Measurements from ENCODE around the gene MGST2.

MGST2 gene

DNA sequence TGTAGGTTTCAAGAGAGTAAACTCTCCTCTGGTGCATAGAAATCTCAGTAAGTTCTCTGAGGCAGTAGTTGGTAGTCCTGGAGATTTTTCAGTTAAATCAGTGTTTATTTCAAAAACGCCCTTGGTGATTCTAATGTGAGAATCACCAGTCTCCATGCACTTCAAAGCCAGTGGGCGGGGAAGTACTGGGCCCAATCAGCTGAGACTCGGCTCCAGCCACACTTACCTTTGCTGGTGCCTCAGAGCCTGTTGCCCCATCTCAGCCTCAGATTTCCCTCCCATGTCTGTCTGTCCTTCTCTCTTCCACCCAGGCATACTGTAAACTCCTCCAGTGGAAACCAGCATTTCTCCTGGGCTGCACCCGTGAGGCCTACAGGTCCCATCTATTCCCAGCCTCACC is 7.4 kb upstream of the MGST2 start:
- Histone ChIP-seq H3K4me1 (ENCODE audit: control insufficient read depth in 1 of 2, insufficient read depth in 2 of 2, low read length in 2 of 2) (peaks cover 10 to 11% of the 10 kb centered on the region in 2 experiments), H2AFZ (ENCODE audit: insufficient read depth, low read length, poor library complexity) (no peak overlapping the region), H4K91ac (ENCODE audit: low read depth, low read length) (peak overlapping the region; percentile 29), H3K27me3 (ENCODE audit: insufficient read depth, low read length) (no peaks in the 10 kb centered on the region), H3K14ac (ENCODE audit: low read length) (no peak overlapping the region), H3K79me2 (ENCODE audit: control insufficient read depth, insufficient read depth, low read length, poor library complexity) (no peaks in the 10 kb centered on the region), H2BK5ac (ENCODE audit: low read depth, low read length, poor library complexity) (peak overlapping the region; percentile 18), H3K27ac (ENCODE audit: low read depth, low read length) (peak overlapping the region; percentile 59), H3K4me2 (ENCODE audit: low read length) (no peak overlapping the region), H3K9ac (ENCODE audit: low read length) (no peak overlapping the region), H3K4me3 (ENCODE audit: low read depth, low read length) (no peak overlapping the region), H3K9me3 (ENCODE audit: insufficient read depth, low read depth, low read length) (no peaks in the 10 kb centered on the region), H3K4ac (ENCODE audit: low read depth, low read length) (no peak overlapping the region), H2BK12ac (ENCODE audit: low read length) (peak overlapping the region; percentile 55), H3K79me1 (ENCODE audit: low read length) (peaks cover 4% of the 10 kb centered on the region), H2BK120ac (ENCODE audit: insufficient read depth, low read length, poor library complexity) (peak overlapping the region; percentile 19), H3K18ac (ENCODE audit: low read length) (no peak overlapping the region), H4K12ac (ENCODE audit: low read depth, low read length) (no peak overlapping the region), H2AK5ac (ENCODE audit: low read length) (no peak overlapping the region), H4K8ac (ENCODE audit: low read depth, low read length) (peak overlapping the region; percentile 3), H3K23ac (ENCODE audit: low read length) (no peak overlapping the region), H3K36me3 (ENCODE audit: control insufficient read depth in 1 of 2, insufficient read depth in 2 of 2, low read length in 2 of 2) (no peaks in the 10 kb centered on the region)
- WGBS (ENCODE audit: extremely low coverage, insufficient coverage, insufficient read length): no CpG with 5 or more reads among the region's 4 CpGs
- peak in 1 of 2 donors; percentile 17 for DNase-seq

- peak overlapping the region; percentile 61 for H2BK12ac ChIP-seq (ENCODE audit: low read length)
- no peak overlapping the region for H3K9ac ChIP-seq (ENCODE audit: low read length)
- no peaks in the 10 kb centered on the region for H3K9me3 ChIP-seq (ENCODE audit: insufficient read depth, low read depth, low read length)
- H3K14ac ChIP-seq (ENCODE audit: low read length): no peak overlapping the region
- H4K91ac ChIP-seq (ENCODE audit: low read depth, low read length): peak overlapping the region; percentile 66
- peak overlapping the region; percentile 59 for H3K27ac ChIP-seq (ENCODE audit: low read depth, low read length)
- peak overlapping the region; percentile 93 for H2AK5ac ChIP-seq (ENCODE audit: low read length)
- H2AFZ ChIP-seq (ENCODE audit: insufficient read depth, low read length, poor library complexity): no peak overlapping the region
- no peak overlapping the region for H2BK5ac ChIP-seq (ENCODE audit: low read depth, low read length, poor library complexity)
- H3K36me3 ChIP-seq (ENCODE audit: control insufficient read depth in 1 of 2, insufficient read depth in 2 of 2, low read length in 2 of 2): no peaks in the 10 kb centered on the region
- H3K18ac ChIP-seq (ENCODE audit: low read length): no peak overlapping the region
- H3K4me1 ChIP-seq (ENCODE audit: control insufficient read depth in 1 of 2, insufficient read depth in 2 of 2, low read length in 2 of 2): peaks cover 10 to 11% of the 10 kb centered on the region in 2 experiments
- no peak for DNase-seq
- H4K12ac ChIP-seq (ENCODE audit: low read depth, low read length): peak overlapping the region; percentile 44
- H3K23ac ChIP-seq (ENCODE audit: low read length): no peak overlapping the region
- no peaks in the 10 kb centered on the region for H3K79me2 ChIP-seq (ENCODE audit: control insufficient read depth, insufficient read depth, low read length, poor library complexity)
- H3K4me2 ChIP-seq (ENCODE audit: low read length): no peak overlapping the region
- peak overlapping the region; percentile 47 for H3K4ac ChIP-seq (ENCODE audit: low read depth, low read length)
- peaks cover 4% of the 10 kb centered on the region for H3K79me1 ChIP-seq (ENCODE audit: low read length)
- H3K27me3 ChIP-seq (ENCODE audit: insufficient read depth, low read length): no peaks in the 10 kb centered on the region
- peak overlapping the region; percentile 29 for H4K8ac ChIP-seq (ENCODE audit: low read depth, low read length)
- no peak overlapping the region for H3K4me3 ChIP-seq (ENCODE audit: low read depth, low read length)
- peak overlapping the region; percentile 19 for H2BK120ac ChIP-seq (ENCODE audit: insufficient read depth, low read length, poor library complexity)
- no CpG with 5 or more reads among the region's 2 CpGs for WGBS (ENCODE audit: extremely low coverage, insufficient coverage, insufficient read length)
These were observed 6.8 kb upstream of the MGST2 start for GRCh38 chr4:139658586-139659382.

DNA sequence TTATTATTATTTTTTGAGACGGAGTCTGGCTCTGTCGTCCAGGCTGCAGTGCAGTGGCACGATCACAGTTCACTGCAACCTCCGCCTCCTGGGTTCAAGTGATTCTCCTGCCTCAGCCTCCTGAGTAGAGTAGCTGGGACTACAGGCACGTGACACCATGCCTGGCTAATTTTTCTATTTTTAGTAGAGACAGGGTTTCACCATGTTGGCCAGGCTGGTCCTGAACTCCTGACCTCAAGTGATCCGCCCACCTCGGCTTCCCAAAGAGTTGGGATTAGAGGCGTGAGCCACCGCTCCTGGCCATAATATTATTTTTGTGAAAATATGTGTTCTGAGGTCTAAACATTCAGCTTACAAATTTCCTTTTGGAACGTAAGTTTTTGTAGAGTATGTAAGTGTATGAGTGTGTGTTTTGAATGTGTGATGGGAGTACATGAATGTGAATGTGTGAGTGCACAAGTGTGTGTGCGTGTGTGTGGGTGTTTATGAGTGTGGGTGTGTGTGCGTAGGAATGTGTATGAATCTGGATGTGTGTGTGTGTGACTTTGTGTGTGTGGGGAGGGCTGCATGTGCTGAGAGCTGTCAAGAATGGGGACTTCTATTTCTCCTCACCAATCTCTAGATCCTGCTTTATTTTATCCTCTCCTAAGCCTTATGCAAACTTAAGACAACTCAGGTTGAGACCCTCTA is 5.7 kb upstream of the MGST2 start:
- Histone ChIP-seq H2AFZ (ENCODE audit: insufficient read depth, low read length, poor library complexity) (no peak overlapping the region), H3K14ac (ENCODE audit: low read length) (no peak overlapping the region), H3K4me3 (ENCODE audit: low read depth, low read length) (no peak overlapping the region), H2AK5ac (ENCODE audit: low read length) (no peak overlapping the region), H3K9me3 (ENCODE audit: insufficient read depth, low read depth, low read length) (no peaks in the 10 kb centered on the region), H3K4me1 (ENCODE audit: control insufficient read depth in 1 of 2, insufficient read depth in 2 of 2, low read length in 2 of 2) (peaks cover 10 to 11% of the 10 kb centered on the region in 2 experiments), H4K8ac (ENCODE audit: low read depth, low read length) (no peak overlapping the region), H3K23ac (ENCODE audit: low read length) (peak overlapping the region; percentile 83), H2BK12ac (ENCODE audit: low read length) (no peak overlapping the region), H3K9ac (ENCODE audit: low read length) (no peak overlapping the region), H3K79me2 (ENCODE audit: control insufficient read depth, insufficient read depth, low read length, poor library complexity) (no peaks in the 10 kb centered on the region), H3K18ac (ENCODE audit: low read length) (no peak overlapping the region), H3K79me1 (ENCODE audit: low read length) (peaks cover 4% of the 10 kb centered on the region), H2BK120ac (ENCODE audit: insufficient read depth, low read length, poor library complexity) (no peak overlapping the region), H2BK5ac (ENCODE audit: low read depth, low read length, poor library complexity) (no peak overlapping the region), H3K27me3 (ENCODE audit: insufficient read depth, low read length) (no peaks in the 10 kb centered on the region), H3K27ac (ENCODE audit: low read depth, low read length) (no peak overlapping the region), H4K12ac (ENCODE audit: low read depth, low read length) (no peak overlapping the region), H4K91ac (ENCODE audit: low read depth, low read length) (no peak overlapping the region), H3K4me2 (ENCODE audit: low read length) (no peak overlapping the region), H3K4ac (ENCODE audit: low read depth, low read length) (no peak overlapping the region), H3K36me3 (ENCODE audit: control insufficient read depth in 1 of 2, insufficient read depth in 2 of 2, low read length in 2 of 2) (no peaks in the 10 kb centered on the region)
- no peak for DNase-seq
- 100% methylated on average over 1 of the region's 12 CpGs for WGBS (ENCODE audit: extremely low coverage, insufficient coverage, insufficient read length)

DNA sequence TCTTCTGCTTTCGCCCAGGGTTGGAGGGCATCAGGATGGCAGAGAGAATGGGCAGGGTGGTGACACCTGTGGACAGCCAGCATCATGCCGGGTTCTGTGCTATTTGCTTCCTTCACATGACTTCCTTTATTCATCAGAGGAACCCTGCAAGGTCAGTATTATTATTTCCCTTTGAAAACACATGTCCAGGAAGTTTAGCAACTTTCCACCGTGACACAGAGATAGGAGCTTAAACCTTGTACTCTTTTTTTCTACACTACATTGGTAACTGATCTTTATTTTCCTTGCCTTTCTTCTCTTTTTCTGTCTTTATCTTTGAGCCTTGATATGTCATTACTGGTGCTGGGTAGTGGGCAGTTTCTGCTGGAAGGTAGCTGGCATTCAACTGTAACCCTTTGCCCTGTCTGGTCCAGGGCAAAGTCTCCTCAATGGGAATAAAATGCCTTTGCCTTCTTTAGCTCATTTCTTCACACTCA is 5.0 kb upstream of the MGST2 start:
- DNase-seq: no peak
- no peaks in the 10 kb centered on the region for H3K9me3 ChIP-seq (ENCODE audit: insufficient read depth, low read depth, low read length)
- H3K79me1 ChIP-seq (ENCODE audit: low read length): peaks cover 6% of the 10 kb centered on the region
- no peak overlapping the region for H3K23ac ChIP-seq (ENCODE audit: low read length)
- no peak overlapping the region for H3K27ac ChIP-seq (ENCODE audit: low read depth, low read length)
- peak overlapping the region; percentile 43 for H2BK12ac ChIP-seq (ENCODE audit: low read length)
- no peak overlapping the region for H4K12ac ChIP-seq (ENCODE audit: low read depth, low read length)
- no peak overlapping the region for H3K14ac ChIP-seq (ENCODE audit: low read length)
- no peak overlapping the region for H3K9ac ChIP-seq (ENCODE audit: low read length)
- no peak overlapping the region for H3K4me3 ChIP-seq (ENCODE audit: low read depth, low read length)
- no peak overlapping the region for H3K4me2 ChIP-seq (ENCODE audit: low read length)
- no peaks in the 10 kb centered on the region for H3K36me3 ChIP-seq (ENCODE audit: control insufficient read depth in 1 of 2, insufficient read depth in 2 of 2, low read length in 2 of 2)
- no peak overlapping the region for H2AK5ac ChIP-seq (ENCODE audit: low read length)
- peaks cover 11% of the 10 kb centered on the region in 2 experiments for H3K4me1 ChIP-seq (ENCODE audit: control insufficient read depth in 1 of 2, insufficient read depth in 2 of 2, low read length in 2 of 2)
- peak overlapping the region; percentile 52 for H2BK120ac ChIP-seq (ENCODE audit: insufficient read depth, low read length, poor library complexity)
- H3K4ac ChIP-seq (ENCODE audit: low read depth, low read length): no peak overlapping the region
- no peak overlapping the region for H4K8ac ChIP-seq (ENCODE audit: low read depth, low read length)
- no peaks in the 10 kb centered on the region for H3K27me3 ChIP-seq (ENCODE audit: insufficient read depth, low read length)
- no peaks in the 10 kb centered on the region for H3K79me2 ChIP-seq (ENCODE audit: control insufficient read depth, insufficient read depth, low read length, poor library complexity)
- H2BK5ac ChIP-seq (ENCODE audit: low read depth, low read length, poor library complexity): no peak overlapping the region
- H4K91ac ChIP-seq (ENCODE audit: low read depth, low read length): no peak overlapping the region
- no CpG with 5 or more reads among the region's 3 CpGs for WGBS (ENCODE audit: extremely low coverage, insufficient coverage, insufficient read length)
- H2AFZ ChIP-seq (ENCODE audit: insufficient read depth, low read length, poor library complexity): no peak overlapping the region
- H3K18ac ChIP-seq (ENCODE audit: low read length): no peak overlapping the region
